Thyroid gland (tissue), 4 donors: ENCODE data around the gene TGM3. TPM values are rescaled to one million over a fixed set of nuclear protein-coding genes. Genes with fewer than 3 reads are reported as not detected.

ENCODE experiments used
- DNase-seq, 2 donors: peaks; one replicate each; pipeline ENCODE4 v3.0.0-alpha.2; 2019
- H3K27ac ChIP-seq, 3 donors: fragments of 200-600 bp; sonication (generic); 1 replicate in 2 of 3; 2 replicates in 1 of 3; pipeline ENCODE4 v1.5.1; 2016 to 2019; ENCODE audit warnings: mild to moderate bottlenecking in 1 of 3, moderate library complexity in 1 of 3
- H3K27me3 ChIP-seq: fragments of 200-600 bp; sonication (generic); one replicate; pipeline ENCODE4 v1.5.1; 2019
- H3K36me3 ChIP-seq, 2 donors: fragments of 200-600 bp; sonication (generic); one replicate each; pipeline ENCODE4 v1.5.1; 2016 to 2019
- H3K4me1 ChIP-seq, 2 donors: fragments of 200-600 bp; sonication (generic); one replicate each; pipeline ENCODE4 v1.5.1; 2017 to 2019
- H3K4me3 ChIP-seq, 3 donors: fragments of 200-600 bp; sonication (generic); replicated peaks in 1 of 3; 1 replicate in 2 of 3; 2 replicates in 1 of 3; pipeline ENCODE4 v1.5.1; 2016; ENCODE audit warnings: mild to moderate bottlenecking in 1 of 3
- H3K9me3 ChIP-seq: fragments of 200-600 bp; sonication (generic); one replicate; pipeline ENCODE4 v1.5.1; 2017
- POLR2A ChIP-seq, 2 donors: fragments of 450-650 bp; IDR thresholded peaks; one replicate each; pipeline ENCODE4 v1.6.1; 2017; ENCODE audit warnings: antibody characterized with exemption in 2 of 2, mild to moderate bottlenecking in 2 of 2, moderate library complexity in 1 of 2
- WGBS, 2 donors: methylation state at CpG; one replicate each; pipeline ENCODE4 v1.1.5; 2017; 5-methylcytosine and 5-hydroxymethylcytosine counted together
- intact Hi-C: fragments of 100-400 bp; cut with DNase I; formaldehyde crosslinking; loops from one replicate; pipeline ENCODE4 v1.15.1; 2023
- total RNA-seq, 4 donors: library from RNA; depleted of rRNA; stranded (reverse); fragments of >200 nt; gene quantifications; one replicate each; pipeline ENCODE4 v1.2.3, GENCODE V29; 2016
- TF ChIP-seq, protein P1 (sequence below), 6 experiments: fragments of 200-600 bp in 3 of 6; fragments of 450-650 bp in 3 of 6; sonication (generic) in 3 of 6; IDR thresholded peaks; one replicate each; pipeline ENCODE4 v1.5.1; 2016 to 2019; ENCODE audit warnings: antibody characterized with exemption in 6 of 6, mild to moderate bottlenecking in 2 of 6, inconsistent platforms in 1 of 6, moderate library complexity in 1 of 6

Gene TGM3
- total RNA-seq, 4 donors from 2014 or later, result not detected

DNA sequence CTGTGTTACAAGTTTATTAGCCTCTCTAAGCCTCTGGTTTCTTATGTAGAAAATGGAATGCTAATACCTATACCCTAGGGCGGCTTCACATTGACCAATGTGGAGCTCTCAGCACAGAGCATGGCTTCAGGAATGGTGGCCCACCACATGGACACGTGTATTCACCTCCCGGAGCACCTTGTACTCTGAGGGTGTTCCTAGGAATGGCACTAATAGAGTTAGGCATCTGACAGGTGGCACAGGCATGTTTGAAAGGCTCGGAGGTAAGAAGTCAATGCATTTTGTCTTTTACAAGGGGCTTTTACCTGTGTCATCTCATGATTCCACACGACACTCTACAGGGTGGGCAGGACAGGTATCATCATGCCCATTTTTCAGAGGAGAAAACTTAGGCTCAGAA, 5.3 kb upstream of the TGM3 start:
- no peaks in the 10 kb centered on the region for H3K36me3 ChIP-seq
- DNase-seq, result no peak
- no peaks in the 10 kb centered on the region for H3K27me3 ChIP-seq
- intact Hi-C loops, result no loop called here
- no peak for TF ChIP-seq POLR2A (IDR thresholded peaks at IDR 0.05)
- TF ChIP-seq, protein P1, sequence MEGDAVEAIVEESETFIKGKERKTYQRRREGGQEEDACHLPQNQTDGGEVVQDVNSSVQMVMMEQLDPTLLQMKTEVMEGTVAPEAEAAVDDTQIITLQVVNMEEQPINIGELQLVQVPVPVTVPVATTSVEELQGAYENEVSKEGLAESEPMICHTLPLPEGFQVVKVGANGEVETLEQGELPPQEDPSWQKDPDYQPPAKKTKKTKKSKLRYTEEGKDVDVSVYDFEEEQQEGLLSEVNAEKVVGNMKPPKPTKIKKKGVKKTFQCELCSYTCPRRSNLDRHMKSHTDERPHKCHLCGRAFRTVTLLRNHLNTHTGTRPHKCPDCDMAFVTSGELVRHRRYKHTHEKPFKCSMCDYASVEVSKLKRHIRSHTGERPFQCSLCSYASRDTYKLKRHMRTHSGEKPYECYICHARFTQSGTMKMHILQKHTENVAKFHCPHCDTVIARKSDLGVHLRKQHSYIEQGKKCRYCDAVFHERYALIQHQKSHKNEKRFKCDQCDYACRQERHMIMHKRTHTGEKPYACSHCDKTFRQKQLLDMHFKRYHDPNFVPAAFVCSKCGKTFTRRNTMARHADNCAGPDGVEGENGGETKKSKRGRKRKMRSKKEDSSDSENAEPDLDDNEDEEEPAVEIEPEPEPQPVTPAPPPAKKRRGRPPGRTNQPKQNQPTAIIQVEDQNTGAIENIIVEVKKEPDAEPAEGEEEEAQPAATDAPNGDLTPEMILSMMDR (IDR thresholded peaks at IDR 0.05), result no peak
- no peak overlapping the region for H3K27ac ChIP-seq
- no peaks in the 10 kb centered on the region for H3K9me3 ChIP-seq
- no peaks in the 10 kb centered on the region for H3K4me1 ChIP-seq
- no peak overlapping the region for H3K4me3 ChIP-seq
- WGBS, 2 donors, result 87 to 90% methylated on average over 5 of the region's 5 CpGs

DNA sequence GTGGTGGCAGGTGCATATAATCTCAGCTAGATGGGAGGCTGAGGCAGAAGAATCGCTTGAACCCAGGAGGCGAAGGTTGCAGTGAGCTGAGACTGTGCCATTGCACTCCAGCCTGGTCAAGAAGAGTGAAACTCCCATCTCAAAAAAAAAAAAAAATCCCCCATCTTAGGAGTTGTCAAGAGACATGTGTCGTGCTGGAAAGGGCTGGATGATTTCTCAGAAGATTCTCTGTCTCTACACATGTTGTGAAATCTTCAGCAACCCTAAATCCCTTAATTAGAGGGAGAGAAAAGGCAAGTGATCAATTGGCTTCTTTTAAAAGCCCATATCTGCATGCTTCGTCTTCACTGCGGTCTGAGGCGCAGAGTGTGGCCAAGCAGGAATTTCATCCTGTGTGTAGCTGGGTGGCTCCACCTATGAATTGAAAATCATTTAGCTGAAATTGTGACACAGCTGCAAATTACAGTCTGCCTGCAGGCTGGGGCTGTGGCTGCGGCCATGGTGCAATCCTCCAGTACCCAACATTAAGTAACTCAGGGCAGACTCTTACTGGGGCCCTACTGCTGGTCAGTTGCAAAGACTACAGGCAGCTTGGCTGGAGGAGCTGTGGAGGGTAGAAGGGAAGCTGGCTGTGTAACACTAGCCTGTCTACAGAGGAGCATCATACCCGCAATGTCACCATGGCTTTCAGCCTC, 3.2 kb upstream of the TGM3 start:
- intact Hi-C loops, result no loop called here
- H3K27ac ChIP-seq, result no peak overlapping the region
- TF ChIP-seq POLR2A (IDR thresholded peaks at IDR 0.05), result no peak
- TF ChIP-seq, protein P1 (IDR thresholded peaks at IDR 0.05), result no peak
- no peaks in the 10 kb centered on the region for H3K36me3 ChIP-seq
- DNase-seq, result no peak
- peaks cover 2 to 7% of the 10 kb centered on the region in 2 donors for H3K4me1 ChIP-seq
- no peaks in the 10 kb centered on the region for H3K9me3 ChIP-seq
- H3K4me3 ChIP-seq, result no peak overlapping the region
- H3K27me3 ChIP-seq, result no peaks in the 10 kb centered on the region
- 89 to 91% methylated on average over 8 of the region's 8 CpGs for WGBS, 2 donors

DNA sequence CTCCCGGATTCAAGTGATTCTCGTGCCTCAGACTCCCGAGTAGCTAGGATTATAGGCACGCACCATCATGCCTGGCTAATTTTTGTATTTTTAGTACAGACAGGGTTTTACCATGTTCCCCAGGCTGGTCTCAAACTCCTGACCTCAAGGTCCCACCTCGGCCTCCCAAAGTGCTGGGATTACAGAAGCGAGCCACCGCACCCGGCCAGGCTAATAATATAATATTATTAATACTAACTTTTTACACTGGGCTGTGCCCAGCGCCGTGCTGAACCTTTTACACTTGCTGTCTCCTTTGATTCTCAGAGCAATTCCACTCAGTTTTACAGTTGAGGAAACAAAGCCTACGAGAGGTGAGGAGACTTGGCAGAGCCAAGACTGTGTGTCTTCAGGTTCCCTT, 2.3 kb upstream of the TGM3 start:
- no peak overlapping the region for H3K4me3 ChIP-seq
- no peaks in the 10 kb centered on the region for H3K36me3 ChIP-seq
- H3K27ac ChIP-seq, result no peak overlapping the region
- H3K27me3 ChIP-seq, result no peaks in the 10 kb centered on the region
- intact Hi-C loops, result no loop called here
- 83 to 89% methylated on average over 11 of the region's 11 CpGs for WGBS, 2 donors
- DNase-seq, result no peak
- TF ChIP-seq, protein P1 (IDR thresholded peaks at IDR 0.05), result no peak
- no peak for TF ChIP-seq POLR2A (IDR thresholded peaks at IDR 0.05)
- H3K4me1 ChIP-seq, result peaks cover 6 to 12% of the 10 kb centered on the region in 2 donors
- no peaks in the 10 kb centered on the region for H3K9me3 ChIP-seq

DNA sequence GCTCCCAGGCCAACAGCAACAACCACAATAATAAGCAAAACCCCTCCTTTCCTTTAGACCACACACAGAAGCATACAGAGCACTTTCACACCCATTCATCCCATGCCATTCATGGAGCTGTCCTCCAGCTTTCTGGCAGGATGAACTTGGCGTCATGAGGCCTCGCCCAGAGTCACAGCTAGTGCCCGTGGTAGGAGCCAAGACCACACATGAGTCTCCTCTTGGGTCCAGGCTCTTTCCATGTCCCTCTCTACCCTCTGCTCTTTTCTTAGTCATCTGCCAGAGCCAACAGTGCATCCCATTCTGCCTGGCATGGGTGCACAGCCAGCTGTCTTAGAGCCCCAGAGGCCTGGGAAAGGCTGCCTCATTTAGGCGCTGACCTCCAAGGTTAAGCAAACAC, 1.8 kb upstream of the TGM3 start:
- no peaks in the 10 kb centered on the region for H3K27me3 ChIP-seq
- H3K36me3 ChIP-seq, result no peaks in the 10 kb centered on the region
- intact Hi-C loops, result no loop called here
- H3K4me3 ChIP-seq, result no peak overlapping the region
- DNase-seq, result no peak
- peaks cover 6 to 12% of the 10 kb centered on the region in 2 donors for H3K4me1 ChIP-seq
- no peak overlapping the region for H3K27ac ChIP-seq
- TF ChIP-seq, protein P1 (IDR thresholded peaks at IDR 0.05), result no peak
- TF ChIP-seq POLR2A (IDR thresholded peaks at IDR 0.05), result no peak
- WGBS, 2 donors, result 82 to 96% methylated on average over 4 of the region's 4 CpGs
- H3K9me3 ChIP-seq, result no peaks in the 10 kb centered on the region

DNA sequence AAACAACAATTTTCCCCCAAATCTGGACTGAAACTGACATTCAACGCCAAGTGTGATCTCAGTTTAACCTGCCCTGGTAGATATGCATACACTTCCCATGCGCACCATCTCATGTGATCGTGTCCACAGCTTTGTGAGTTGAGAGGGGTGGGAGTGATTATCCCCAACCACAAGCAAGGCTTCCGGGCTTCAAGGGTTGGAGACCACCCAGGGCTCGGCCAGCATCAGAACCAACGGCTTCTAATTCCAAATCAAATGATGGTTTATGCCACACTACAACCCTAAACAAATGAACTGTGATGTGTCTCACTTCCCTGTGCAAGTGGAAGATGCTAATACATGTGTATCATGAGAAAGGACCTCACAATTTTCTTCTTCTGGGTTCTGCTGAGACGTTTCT, 515 bp upstream of the TGM3 start:
- intact Hi-C loops, result no loop called here
- H3K9me3 ChIP-seq, result no peaks in the 10 kb centered on the region
- TF ChIP-seq POLR2A (IDR thresholded peaks at IDR 0.05), result no peak
- TF ChIP-seq, protein P1 (IDR thresholded peaks at IDR 0.05), result no peak
- peaks cover 6 to 13% of the 10 kb centered on the region in 2 donors for H3K4me1 ChIP-seq
- no peak overlapping the region for H3K4me3 ChIP-seq
- H3K27ac ChIP-seq, result no peak overlapping the region
- WGBS, 2 donors, result 82 to 84% methylated on average over 7 of the region's 7 CpGs
- no peak for DNase-seq
- H3K27me3 ChIP-seq, result no peaks in the 10 kb centered on the region
- H3K36me3 ChIP-seq, result no peaks in the 10 kb centered on the region
